ENCODE data around the gene SLC13A3.

The SLC13A3 gene

GRCh38 chr20:46519471-46520068 lies 131.7 kb downstream of the SLC13A3 start:
- no peaks in the 10 kb centered on the region for H3K4me1 Mint-ChIP-seq

GRCh38 chr20:46512943-46513844 lies 138.1 kb downstream of the SLC13A3 start, which contains the start of gene ZNF334:
TSS of gene ZNF334 (minus strand) at chr20:46513559. CDS start at chr20:46512102, 1,457 bp downstream.
- Mint-ChIP-seq H3K36me3 (ENCODE audit: low read depth) (peaks cover 47% of the 10 kb centered on the region), H3K27me3 (ENCODE audit: low read depth, poor library complexity) (peaks cover 31% of the 10 kb centered on the region), H3K9me3 (peaks cover 58% of the 10 kb centered on the region), H3K4me3 (peak within 1 kb of the TSS; percentile 92), H3K27ac (no peak within 1 kb of the TSS), H3K4me1 (peaks cover 10% of the 10 kb centered on the region)
- peak; percentile 73 for DNase-seq
- no peak for TF ChIP-seq CTCF (IDR thresholded peaks at IDR 0.05)

More at GRCh38 chr20:46519471-46520068, 131.7 kb downstream of the SLC13A3 start:
- Mint-ChIP-seq H3K9me3 (peaks cover 9% of the 10 kb centered on the region), H3K36me3 (ENCODE audit: low read depth) (no peaks in the 10 kb centered on the region), H3K27me3 (ENCODE audit: low read depth, poor library complexity) (peaks cover 57% of the 10 kb centered on the region), H3K4me3 (no peak overlapping the region), H3K27ac (no peak overlapping the region)
- TF ChIP-seq CTCF (IDR thresholded peaks at IDR 0.05) = no peak
- DNase-seq = no peak

- Mint-ChIP-seq H3K9me3 (peaks cover 85% of the 10 kb centered on the region), H3K4me1 (peaks cover 10% of the 10 kb centered on the region), H3K36me3 (ENCODE audit: low read depth) (peaks cover 84% of the 10 kb centered on the region), H3K27ac (no peak overlapping the region), H3K27me3 (ENCODE audit: low read depth, poor library complexity) (peaks cover 3% of the 10 kb centered on the region), H3K4me3 (peak overlapping the region; percentile 7)
- no peak for TF ChIP-seq CTCF (IDR thresholded peaks at IDR 0.05)
- no peak for DNase-seq
Observed at GRCh38 chr20:46509523-46509922, 141.7 kb downstream of the SLC13A3 start.
